BLaER1 (cell line): ENCODE measurements around the gene GAS7.

Experiments
- H3K27ac ChIP-seq: shearing (Covaris generic); formaldehyde crosslinking; 2 replicates; pipeline ENCODE4 v1.8.1; 2022
- H3K27me3 ChIP-seq: shearing (Covaris generic); formaldehyde crosslinking; 2 replicates; pipeline ENCODE4 v1.8.1; 2022
- H3K36me3 ChIP-seq: shearing (Covaris generic); formaldehyde crosslinking; 2 replicates; pipeline ENCODE4 v1.8.1; 2022
- H3K4me1 ChIP-seq: shearing (Covaris generic); formaldehyde crosslinking; 2 replicates; pipeline ENCODE4 v1.8.1; 2022
- H3K4me2 ChIP-seq: shearing (Covaris generic); formaldehyde crosslinking; 2 replicates; pipeline ENCODE4 v1.8.1; 2022
- H3K4me3 ChIP-seq: shearing (Covaris generic); formaldehyde crosslinking; 2 replicates; pipeline ENCODE4 v1.8.1; 2022
- H3K9ac ChIP-seq: shearing (Covaris generic); formaldehyde crosslinking; 2 replicates; pipeline ENCODE4 v1.8.1; 2022
- H3K9me3 ChIP-seq: shearing (Covaris generic); formaldehyde crosslinking; 2 replicates; pipeline ENCODE4 v1.8.1; 2022
- H4K20me1 ChIP-seq: shearing (Covaris generic); formaldehyde crosslinking; 2 replicates; pipeline ENCODE4 v1.8.1; 2022
- Cebpa-rat ChIP-seq: shearing (Covaris generic); IDR thresholded peaks from 2 replicates; pipeline ENCODE4 v1.8.1; 2022

GAS7 gene

GRCh38 chr17:10147040-10147439, 51.4 kb downstream of the GAS7 start:
- Histone ChIP-seq H3K27ac (peak overlapping the region; percentile 73), H3K9me3 (no peaks in the 10 kb centered on the region), H3K4me1 (peaks cover 96% of the 10 kb centered on the region), H3K36me3 (no peaks in the 10 kb centered on the region), H3K27me3 (no peaks in the 10 kb centered on the region), H3K4me2 (peak overlapping the region; percentile 76), H4K20me1 (no peaks in the 10 kb centered on the region), H3K9ac (peak overlapping the region; percentile 61), H3K4me3 (no peak overlapping the region)
- TF ChIP-seq Cebpa-rat = no peak

- Histone ChIP-seq H4K20me1 (no peaks in the 10 kb centered on the region), H3K36me3 (no peaks in the 10 kb centered on the region), H3K9ac (peak overlapping the region; percentile 56), H3K4me3 (no peak overlapping the region), H3K4me1 (peaks cover 84% of the 10 kb centered on the region), H3K27me3 (no peaks in the 10 kb centered on the region), H3K4me2 (peak overlapping the region; percentile 76), H3K27ac (peak overlapping the region; percentile 78), H3K9me3 (no peaks in the 10 kb centered on the region)
- TF ChIP-seq Cebpa-rat = no peak
Observed at GRCh38 chr17:10144982-10145381, 53.4 kb downstream of the GAS7 start.

GRCh38 chr17:10144456-10144855, 54.0 kb downstream of the GAS7 start:
- TF ChIP-seq Cebpa-rat = no peak
- Histone ChIP-seq H3K27ac (peak overlapping the region; percentile 78), H4K20me1 (no peaks in the 10 kb centered on the region), H3K4me2 (peak overlapping the region; percentile 76), H3K4me3 (no peak overlapping the region), H3K36me3 (no peaks in the 10 kb centered on the region), H3K4me1 (peaks cover 84% of the 10 kb centered on the region), H3K27me3 (no peaks in the 10 kb centered on the region), H3K9me3 (no peaks in the 10 kb centered on the region), H3K9ac (0 out of 2 replicates have a peak overlapping the region, but pooled peaks have one; percentile 56)

DNA sequence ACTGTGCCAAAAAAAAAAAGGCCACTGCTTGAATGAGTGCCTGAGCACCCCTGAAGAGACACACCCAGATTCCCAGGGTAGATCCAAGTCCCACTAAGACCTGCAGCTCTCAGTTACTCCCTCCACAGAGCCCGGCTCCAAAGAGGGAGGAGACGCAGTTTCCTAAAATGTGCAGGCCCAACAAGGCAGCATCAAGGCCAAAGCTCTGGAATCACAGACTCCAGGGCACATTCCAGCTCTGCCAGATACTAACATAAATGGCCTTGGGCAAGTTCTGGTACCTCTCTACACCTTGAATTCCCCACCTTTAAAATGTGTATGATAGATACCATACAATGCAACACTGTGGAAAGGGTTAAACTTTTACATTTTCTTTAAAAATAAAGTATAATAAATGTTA, 57.0 kb downstream of the GAS7 start:
- Histone ChIP-seq H3K9me3 (no peaks in the 10 kb centered on the region), H3K4me1 (peaks cover 61% of the 10 kb centered on the region), H3K27me3 (no peaks in the 10 kb centered on the region), H3K27ac (no peak overlapping the region), H3K4me2 (no peak overlapping the region), H3K36me3 (no peaks in the 10 kb centered on the region), H3K9ac (no peak overlapping the region), H3K4me3 (no peak overlapping the region), H4K20me1 (no peaks in the 10 kb centered on the region)
- no peak for TF ChIP-seq Cebpa-rat

GRCh38 chr17:10139577-10139976, 58.8 kb downstream of the GAS7 start:
- Histone ChIP-seq H3K4me1 (peaks cover 61% of the 10 kb centered on the region), H3K4me3 (no peak overlapping the region), H3K4me2 (peak overlapping the region; percentile 25; the same call in 1 of the 2 replicates), H3K9ac (no peak overlapping the region), H3K27me3 (no peaks in the 10 kb centered on the region), H4K20me1 (no peaks in the 10 kb centered on the region), H3K27ac (no peak overlapping the region), H3K36me3 (no peaks in the 10 kb centered on the region), H3K9me3 (no peaks in the 10 kb centered on the region)
- TF ChIP-seq Cebpa-rat = no peak

DNA sequence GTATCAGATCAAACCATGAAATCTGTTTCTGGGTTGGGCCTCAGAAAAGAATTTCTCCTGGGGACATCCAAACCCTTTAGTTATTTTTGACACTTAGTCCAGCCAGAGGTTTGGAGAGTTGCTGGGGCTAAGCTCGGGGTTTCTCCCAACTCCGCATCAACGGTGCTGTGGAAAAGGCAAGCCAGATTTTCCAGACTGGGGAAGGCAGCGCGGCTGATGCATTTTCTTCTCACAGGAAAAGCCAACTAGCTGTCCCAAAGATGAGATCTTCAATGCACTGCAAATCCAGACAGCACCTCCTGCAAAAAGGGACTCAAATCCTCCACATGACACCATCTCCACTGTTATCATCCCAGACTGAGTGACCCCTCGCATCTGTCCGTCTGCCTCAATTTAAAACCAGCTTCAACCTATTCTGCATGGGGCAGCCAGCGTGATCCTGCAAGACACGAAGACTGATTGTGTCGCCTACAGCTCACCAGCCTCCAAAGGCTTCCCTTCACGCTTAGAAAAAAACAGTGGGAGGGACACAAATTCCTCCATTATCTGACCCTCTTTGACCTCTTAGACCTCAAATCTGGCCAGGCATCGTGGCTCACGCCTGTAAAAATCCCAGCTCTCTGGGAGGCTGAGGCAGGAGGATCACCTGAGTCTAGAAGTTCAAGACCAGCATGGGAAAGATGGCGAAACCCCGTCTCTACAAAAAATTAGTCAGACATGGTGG, 62.0 kb downstream of the GAS7 start:
- H3K4me2 ChIP-seq = peak overlapping the region; percentile 85
- no peak for TF ChIP-seq Cebpa-rat
- H3K27ac ChIP-seq = peak overlapping the region; percentile 73

DNA sequence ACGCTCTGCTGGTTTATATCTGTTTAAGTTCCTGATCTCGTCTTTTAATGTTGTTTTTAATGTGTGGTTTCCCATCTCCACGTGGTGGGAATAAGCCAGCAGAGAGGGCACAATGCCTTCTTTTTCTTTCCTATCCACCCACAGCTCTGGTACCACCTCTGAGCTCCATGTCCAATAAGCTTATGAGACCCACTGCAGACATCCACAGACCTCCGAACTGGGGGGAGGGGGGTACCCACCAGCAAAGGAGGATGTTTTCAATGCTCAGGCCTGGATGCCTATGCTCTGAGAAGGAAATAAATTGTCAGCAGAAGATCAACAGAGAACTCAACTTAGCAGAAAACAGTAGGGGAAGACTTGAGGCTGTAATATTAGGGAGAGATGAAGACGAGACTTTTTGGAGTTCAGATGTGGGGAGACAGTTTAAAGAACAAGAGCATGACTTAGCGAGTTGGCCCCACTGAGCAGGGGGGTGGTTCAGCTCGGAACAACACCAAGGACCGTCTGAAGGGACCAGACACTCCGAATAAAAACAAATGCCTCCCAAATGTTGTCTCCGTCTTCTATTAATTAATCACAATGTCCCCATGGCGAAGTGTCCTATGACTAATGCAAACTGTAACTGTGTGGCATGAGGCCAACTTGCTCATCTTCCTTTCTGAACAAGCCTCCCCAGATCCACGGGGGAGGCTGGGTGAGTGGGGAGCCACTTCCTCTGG, 62.7 kb downstream of the GAS7 start:
- Histone ChIP-seq H3K4me3 (peak overlapping the region; percentile 18; the same call in 1 of the 2 replicates), H3K27me3 (no peaks in the 10 kb centered on the region), H3K4me2 (peak overlapping the region; percentile 85), H3K27ac (peak overlapping the region; percentile 73), H3K9ac (peak overlapping the region; percentile 64), H4K20me1 (no peaks in the 10 kb centered on the region), H3K4me1 (peaks cover 63% of the 10 kb centered on the region), H3K36me3 (no peaks in the 10 kb centered on the region), H3K9me3 (no peaks in the 10 kb centered on the region; the same call in 1 of the 2 replicates)
- no peak for TF ChIP-seq Cebpa-rat

More for the DNA sequence above, 62.0 kb downstream of the GAS7 start:
- Histone ChIP-seq H3K9me3 (no peaks in the 10 kb centered on the region; the same call in 1 of the 2 replicates), H3K36me3 (no peaks in the 10 kb centered on the region), H3K4me1 (peaks cover 58% of the 10 kb centered on the region), H3K9ac (peak overlapping the region; percentile 64), H4K20me1 (no peaks in the 10 kb centered on the region), H3K27me3 (no peaks in the 10 kb centered on the region), H3K4me3 (peak overlapping the region; percentile 18; the same call in 1 of the 2 replicates)

- peaks cover 81% of the 10 kb centered on the region for H3K4me1 ChIP-seq
- no peaks in the 10 kb centered on the region for H3K36me3 ChIP-seq
- peak overlapping the region; percentile 12; the same call in 1 of the 2 replicates for H3K27ac ChIP-seq
- peak overlapping the region; percentile 42 for H3K4me2 ChIP-seq
- TF ChIP-seq Cebpa-rat = peak; percentile 42; the same call in 1 of the 2 replicates
- no peaks in the 10 kb centered on the region for H4K20me1 ChIP-seq
- peaks cover 3% of the 10 kb centered on the region; the same call in 1 of the 2 replicates for H3K9me3 ChIP-seq
- no peak overlapping the region for H3K4me3 ChIP-seq
- H3K27me3 ChIP-seq = no peaks in the 10 kb centered on the region
- H3K9ac ChIP-seq = no peak overlapping the region
Observed at GRCh38 chr17:10130677-10131076, 67.7 kb downstream of the GAS7 start.

- Histone ChIP-seq H3K27ac (no peak overlapping the region), H3K4me1 (peaks cover 81% of the 10 kb centered on the region), H3K9me3 (peaks cover 3% of the 10 kb centered on the region; the same call in 1 of the 2 replicates), H4K20me1 (no peaks in the 10 kb centered on the region), H3K4me3 (no peak overlapping the region), H3K36me3 (no peaks in the 10 kb centered on the region), H3K27me3 (no peaks in the 10 kb centered on the region), H3K4me2 (peak overlapping the region; percentile 42), H3K9ac (no peak overlapping the region)
- TF ChIP-seq Cebpa-rat = no peak
Observed at GRCh38 chr17:10130263-10130662, 68.1 kb downstream of the GAS7 start.
